ENCODE data around the gene DUSP12. TPM values are rescaled to one million over a fixed set of nuclear protein-coding genes. Genes with fewer than 3 reads are reported as not detected.

DUSP12 gene
- total RNA-seq, 1 donor from 2014 or later = 27.8 TPM

DNA sequence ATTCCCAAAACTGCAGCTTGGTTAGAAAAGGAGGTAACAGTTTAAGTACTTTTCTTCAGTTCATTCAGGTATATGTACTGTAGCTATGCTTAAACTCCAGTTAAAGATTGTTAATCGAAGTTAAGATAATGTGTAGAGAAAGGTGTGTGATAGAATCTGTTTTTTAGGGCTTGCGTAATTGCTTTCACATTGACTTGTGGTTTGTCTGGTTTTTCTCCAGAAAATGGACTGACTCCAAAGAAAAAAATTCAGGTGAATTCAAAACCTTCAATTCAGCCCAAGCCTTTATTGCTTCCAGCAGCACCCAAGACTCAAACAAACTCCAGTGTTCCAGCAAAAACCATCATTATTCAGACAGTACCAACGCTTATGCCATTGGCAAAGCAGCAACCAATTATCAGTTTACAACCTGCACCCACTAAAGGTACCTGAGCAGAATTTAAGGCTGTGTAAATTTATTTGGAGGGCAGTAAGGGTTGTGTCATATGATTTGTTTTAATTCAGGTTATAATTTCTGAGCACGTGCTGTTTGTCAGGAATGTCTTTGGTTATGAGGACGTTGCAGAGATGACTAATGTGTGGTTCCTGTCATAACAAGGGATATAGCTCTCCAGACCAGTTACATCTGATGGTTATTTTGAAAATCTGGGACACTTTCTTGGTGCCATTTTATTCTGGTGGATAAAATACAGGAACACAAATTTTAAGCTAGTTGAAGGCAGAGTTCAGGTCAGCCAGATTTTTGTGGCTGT is 42.5 kb downstream of the DUSP12 start:
- Mint-ChIP-seq H3K27ac (ENCODE audit: unreplicated experiment) (no peak overlapping the region), H3K4me3 (ENCODE audit: unreplicated experiment) (no peak overlapping the region), H3K36me3 (ENCODE audit: low read depth, unreplicated experiment) (peaks cover 16% of the 10 kb centered on the region), H3K9me3 (ENCODE audit: unreplicated experiment) (no peaks in the 10 kb centered on the region), H3K27me3 (ENCODE audit: unreplicated experiment) (peaks cover 2% of the 10 kb centered on the region), H3K4me1 (ENCODE audit: unreplicated experiment) (no peaks in the 10 kb centered on the region)
- TF ChIP-seq, protein P1, sequence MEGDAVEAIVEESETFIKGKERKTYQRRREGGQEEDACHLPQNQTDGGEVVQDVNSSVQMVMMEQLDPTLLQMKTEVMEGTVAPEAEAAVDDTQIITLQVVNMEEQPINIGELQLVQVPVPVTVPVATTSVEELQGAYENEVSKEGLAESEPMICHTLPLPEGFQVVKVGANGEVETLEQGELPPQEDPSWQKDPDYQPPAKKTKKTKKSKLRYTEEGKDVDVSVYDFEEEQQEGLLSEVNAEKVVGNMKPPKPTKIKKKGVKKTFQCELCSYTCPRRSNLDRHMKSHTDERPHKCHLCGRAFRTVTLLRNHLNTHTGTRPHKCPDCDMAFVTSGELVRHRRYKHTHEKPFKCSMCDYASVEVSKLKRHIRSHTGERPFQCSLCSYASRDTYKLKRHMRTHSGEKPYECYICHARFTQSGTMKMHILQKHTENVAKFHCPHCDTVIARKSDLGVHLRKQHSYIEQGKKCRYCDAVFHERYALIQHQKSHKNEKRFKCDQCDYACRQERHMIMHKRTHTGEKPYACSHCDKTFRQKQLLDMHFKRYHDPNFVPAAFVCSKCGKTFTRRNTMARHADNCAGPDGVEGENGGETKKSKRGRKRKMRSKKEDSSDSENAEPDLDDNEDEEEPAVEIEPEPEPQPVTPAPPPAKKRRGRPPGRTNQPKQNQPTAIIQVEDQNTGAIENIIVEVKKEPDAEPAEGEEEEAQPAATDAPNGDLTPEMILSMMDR (IDR thresholded peaks at IDR 0.05; ENCODE audit: unreplicated experiment) = no peak
- no peak for DNase-seq (ENCODE audit: low spot score)

DNA sequence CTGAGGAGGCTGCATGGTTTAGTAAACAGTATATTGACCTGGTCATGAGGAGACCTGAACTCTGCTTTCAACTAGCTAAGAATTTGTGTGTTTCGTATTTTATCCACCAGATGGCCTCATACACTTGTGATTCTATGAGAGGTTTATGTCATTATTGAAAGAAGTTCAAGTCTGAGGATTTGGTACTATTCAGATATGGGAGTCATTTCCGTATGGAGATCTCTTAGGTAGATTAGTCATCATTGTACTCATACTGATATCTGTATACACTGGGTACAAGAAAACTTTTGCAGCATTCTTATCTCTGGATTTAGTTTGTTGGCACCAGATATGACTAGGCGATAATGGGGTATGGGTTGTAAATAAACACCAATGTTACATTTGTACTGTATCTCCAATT is 43.2 kb downstream of the DUSP12 start:
- Mint-ChIP-seq H3K27ac (ENCODE audit: unreplicated experiment) (no peak overlapping the region), H3K4me3 (ENCODE audit: unreplicated experiment) (no peak overlapping the region), H3K9me3 (ENCODE audit: unreplicated experiment) (no peaks in the 10 kb centered on the region), H3K27me3 (ENCODE audit: unreplicated experiment) (no peaks in the 10 kb centered on the region), H3K4me1 (ENCODE audit: unreplicated experiment) (no peaks in the 10 kb centered on the region), H3K36me3 (ENCODE audit: low read depth, unreplicated experiment) (peaks cover 15% of the 10 kb centered on the region)
- no peak for DNase-seq (ENCODE audit: low spot score)
- TF ChIP-seq, protein P1 (IDR thresholded peaks at IDR 0.05; ENCODE audit: unreplicated experiment) = peak; percentile 68

DNA sequence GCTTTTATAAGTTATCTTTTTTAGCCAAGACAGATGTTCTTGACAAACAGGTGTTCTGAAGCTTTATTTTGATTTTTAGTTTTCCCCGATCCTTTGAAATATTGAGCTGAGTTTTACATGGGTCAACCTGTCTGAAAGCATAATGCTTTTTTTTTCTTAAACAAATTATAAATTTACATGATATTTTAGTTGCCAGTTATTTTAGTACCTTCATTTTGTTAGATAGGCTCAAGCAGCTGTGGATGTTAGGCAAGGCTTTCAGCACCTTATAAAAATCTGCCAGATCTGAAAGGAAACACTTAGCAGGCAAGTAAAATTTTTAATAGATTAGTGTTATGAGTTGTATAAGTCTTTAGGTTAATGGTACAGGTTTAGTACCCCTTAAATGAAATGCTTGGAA is 50.2 kb downstream of the DUSP12 start:
- H3K27me3 Mint-ChIP-seq (ENCODE audit: unreplicated experiment) = no peaks in the 10 kb centered on the region
- no peak overlapping the region for H3K27ac Mint-ChIP-seq (ENCODE audit: unreplicated experiment)
- H3K9me3 Mint-ChIP-seq (ENCODE audit: unreplicated experiment) = no peaks in the 10 kb centered on the region
- H3K36me3 Mint-ChIP-seq (ENCODE audit: low read depth, unreplicated experiment) = peaks cover 15% of the 10 kb centered on the region
- H3K4me3 Mint-ChIP-seq (ENCODE audit: unreplicated experiment) = no peak overlapping the region
- no peak for DNase-seq (ENCODE audit: low spot score)
- TF ChIP-seq, protein P1 (IDR thresholded peaks at IDR 0.05; ENCODE audit: unreplicated experiment) = no peak
- H3K4me1 Mint-ChIP-seq (ENCODE audit: unreplicated experiment) = no peaks in the 10 kb centered on the region

DNA sequence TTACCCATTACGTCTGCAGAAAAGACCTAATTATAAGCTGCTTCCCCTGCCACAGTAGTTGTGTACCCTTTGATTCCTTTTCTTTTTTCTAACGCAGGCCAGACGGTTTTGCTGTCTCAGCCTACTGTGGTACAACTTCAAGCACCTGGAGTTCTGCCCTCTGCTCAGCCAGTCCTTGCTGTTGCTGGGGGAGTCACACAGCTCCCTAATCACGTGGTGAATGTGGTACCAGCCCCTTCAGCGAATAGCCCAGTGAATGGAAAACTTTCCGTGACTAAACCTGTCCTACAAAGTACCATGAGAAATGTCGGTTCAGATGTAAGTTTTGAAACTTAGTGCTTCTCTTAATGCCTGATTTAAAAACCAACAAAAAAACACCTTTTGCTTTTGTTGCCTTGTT is 52.4 kb downstream of the DUSP12 start:
- Mint-ChIP-seq H3K27ac (ENCODE audit: unreplicated experiment) (no peak overlapping the region), H3K9me3 (ENCODE audit: unreplicated experiment) (no peaks in the 10 kb centered on the region), H3K4me3 (ENCODE audit: unreplicated experiment) (no peak overlapping the region), H3K36me3 (ENCODE audit: low read depth, unreplicated experiment) (peaks cover 15% of the 10 kb centered on the region), H3K27me3 (ENCODE audit: unreplicated experiment) (no peaks in the 10 kb centered on the region), H3K4me1 (ENCODE audit: unreplicated experiment) (no peaks in the 10 kb centered on the region)
- TF ChIP-seq, protein P1 (IDR thresholded peaks at IDR 0.05; ENCODE audit: unreplicated experiment) = no peak
- DNase-seq (ENCODE audit: low spot score) = no peak

DNA sequence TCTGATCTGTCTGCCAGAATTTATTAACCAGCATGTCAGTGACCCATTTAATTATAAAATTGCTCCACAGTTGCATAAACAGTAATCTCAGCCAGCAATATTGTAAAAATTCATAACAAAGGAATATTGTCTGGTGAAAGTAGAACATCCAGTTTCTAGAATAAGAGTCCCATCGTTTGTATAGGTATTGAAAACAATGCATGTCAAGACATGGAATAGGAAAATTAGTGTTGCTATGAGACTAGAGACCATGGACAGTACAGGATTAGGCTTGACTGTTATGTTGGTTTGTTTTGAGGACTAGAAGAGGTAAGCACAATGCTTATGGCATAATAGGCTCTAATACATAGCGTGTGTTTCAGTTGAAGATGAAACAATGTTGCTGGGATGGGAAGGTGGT is 53.6 kb downstream of the DUSP12 start:
- H3K27ac Mint-ChIP-seq (ENCODE audit: unreplicated experiment) = no peak overlapping the region
- H3K36me3 Mint-ChIP-seq (ENCODE audit: low read depth, unreplicated experiment) = peaks cover 11% of the 10 kb centered on the region
- no peaks in the 10 kb centered on the region for H3K27me3 Mint-ChIP-seq (ENCODE audit: unreplicated experiment)
- H3K4me3 Mint-ChIP-seq (ENCODE audit: unreplicated experiment) = no peak overlapping the region
- H3K4me1 Mint-ChIP-seq (ENCODE audit: unreplicated experiment) = no peaks in the 10 kb centered on the region
- no peak for DNase-seq (ENCODE audit: low spot score)
- H3K9me3 Mint-ChIP-seq (ENCODE audit: unreplicated experiment) = no peaks in the 10 kb centered on the region
- TF ChIP-seq, protein P1 (IDR thresholded peaks at IDR 0.05; ENCODE audit: unreplicated experiment) = no peak

Data from endothelial cell (in vitro differentiated cells).